ENCODE results near the gene AK1.

The AK1 gene

DNA sequence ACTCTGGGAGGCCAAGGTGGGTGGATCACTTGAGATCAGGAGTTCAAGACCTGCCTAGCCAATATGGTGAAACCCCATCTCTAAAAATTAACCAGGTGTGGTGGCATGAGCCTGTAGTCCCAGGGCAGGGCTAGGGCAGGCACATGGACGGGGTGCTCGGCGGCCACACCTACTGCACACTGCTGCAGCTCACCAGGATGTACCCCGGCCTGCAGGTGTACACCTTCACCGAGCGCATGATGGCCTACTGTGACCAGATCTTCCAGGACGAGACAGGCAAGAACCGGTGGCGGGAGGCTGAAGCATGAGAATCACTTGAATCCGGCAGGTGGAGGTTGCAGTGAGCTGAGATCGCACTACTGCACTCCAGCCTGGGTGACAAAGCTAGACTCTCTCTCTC is 36.2 kb upstream of the AK1 start:
- Histone ChIP-seq H3K36me3 (peaks cover 25 to 65% (median 58%) of the 10 kb centered on the region in 11 experiments), H3K27ac (peak overlapping the region in 3 of 11 experiments; percentile 1 to 63 (median 33); a peak in 4 of 22 replicates), H3K9ac (peak overlapping the region in 7 of 11 experiments; percentile 7 to 94 (median 51); a peak in 9 of 22 replicates), H3K27me3 (no peaks in the 10 kb centered on the region), H3K4me1 (peaks cover 78 to 89% (median 86%) of the 10 kb centered on the region in 10 experiments), H4K20me1 (peaks cover 0 to 49% (median 22%) of the 10 kb centered on the region in 11 experiments; a peak in 11 of 22 replicates), H3K4me3 (no peak overlapping the region), H3K4me2 (peak overlapping the region in 10 of 11 experiments; percentile 94 to 99 (median 98); a peak in 16 of 22 replicates), H3K9me3 (replicated peaks in 1 of 11) (no peaks in the 10 kb centered on the region)
- TF ChIP-seq Cebpa-rat (IDR thresholded peaks at IDR 0.05): no peak

DNA sequence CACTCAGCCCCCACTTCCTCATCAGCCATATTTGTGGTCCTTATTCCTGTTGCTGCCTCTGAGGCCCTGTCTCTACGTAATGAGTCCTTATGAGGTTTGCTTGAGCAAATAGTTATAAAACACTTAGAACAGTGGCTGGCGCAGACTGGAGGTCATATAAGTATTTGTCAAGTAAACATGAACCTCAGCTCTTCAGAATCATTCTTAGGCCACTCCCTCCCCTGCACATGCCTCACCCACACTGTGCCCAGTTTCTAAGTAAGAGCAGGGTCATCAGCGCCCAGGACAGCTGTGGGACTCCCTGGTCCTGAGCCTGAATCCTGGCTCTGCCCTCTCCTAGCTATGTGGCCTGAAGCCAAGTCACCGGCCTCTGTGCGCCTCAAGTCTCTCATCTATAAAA is 35.4 kb upstream of the AK1 start:
- Histone ChIP-seq H4K20me1 (peaks cover 0 to 49% (median 22%) of the 10 kb centered on the region in 11 experiments; a peak in 11 of 22 replicates), H3K27me3 (no peaks in the 10 kb centered on the region), H3K36me3 (peaks cover 25 to 73% (median 66%) of the 10 kb centered on the region in 11 experiments), H3K4me2 (peak overlapping the region; percentile 26 to 99 (median 97); a peak in 20 of 22 replicates), H3K9me3 (replicated peaks in 1 of 11) (no peaks in the 10 kb centered on the region), H3K27ac (peak overlapping the region in 5 of 11 experiments; percentile 1 to 63 (median 22); a peak in 6 of 22 replicates), H3K9ac (peak overlapping the region in 10 of 11 experiments; percentile 7 to 71 (median 54); a peak in 14 of 22 replicates), H3K4me1 (peaks cover 74 to 89% (median 85%) of the 10 kb centered on the region in 10 experiments), H3K4me3 (no peak overlapping the region)
- TF ChIP-seq Cebpa-rat (IDR thresholded peaks at IDR 0.05): no peak

DNA sequence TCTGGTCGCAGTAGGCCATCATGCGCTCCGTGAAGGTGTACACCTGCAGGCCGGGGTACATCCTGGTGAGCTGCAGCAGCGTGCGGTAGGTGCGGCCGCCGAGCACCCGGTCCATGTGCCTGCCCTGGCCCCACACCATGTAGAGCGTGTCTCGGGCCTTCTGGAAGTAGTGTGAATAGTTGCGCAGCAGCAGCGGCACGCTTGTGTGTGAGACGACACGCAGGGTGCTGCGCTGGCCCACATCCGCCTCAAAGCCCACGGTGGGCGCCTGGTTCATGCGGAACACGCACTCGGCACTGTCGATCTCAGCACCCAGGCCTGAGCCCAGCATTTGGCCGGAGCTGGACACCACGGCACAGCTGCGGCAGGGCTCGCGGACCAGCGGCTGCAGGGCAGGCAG is 34.8 kb upstream of the AK1 start:
- peak overlapping the region; percentile 26 to 99 (median 97); a peak in 21 of 22 replicates for H3K4me2 ChIP-seq
- peaks cover 0 to 49% (median 22%) of the 10 kb centered on the region in 11 experiments; a peak in 11 of 22 replicates for H4K20me1 ChIP-seq
- H3K4me1 ChIP-seq: peaks cover 74 to 89% (median 85%) of the 10 kb centered on the region in 10 experiments
- no peak overlapping the region for H3K4me3 ChIP-seq
- TF ChIP-seq Cebpa-rat (IDR thresholded peaks at IDR 0.05): no peak
- H3K27ac ChIP-seq: peak overlapping the region in 5 of 11 experiments; percentile 22 to 63 (median 49); a peak in 7 of 22 replicates
- no peaks in the 10 kb centered on the region for H3K9me3 ChIP-seq (replicated peaks in 1 of 11)
- no peaks in the 10 kb centered on the region for H3K27me3 ChIP-seq
- H3K9ac ChIP-seq: peak overlapping the region in 9 of 11 experiments; percentile 31 to 71 (median 58); a peak in 15 of 22 replicates
- peaks cover 25 to 79% (median 70%) of the 10 kb centered on the region in 11 experiments for H3K36me3 ChIP-seq

DNA sequence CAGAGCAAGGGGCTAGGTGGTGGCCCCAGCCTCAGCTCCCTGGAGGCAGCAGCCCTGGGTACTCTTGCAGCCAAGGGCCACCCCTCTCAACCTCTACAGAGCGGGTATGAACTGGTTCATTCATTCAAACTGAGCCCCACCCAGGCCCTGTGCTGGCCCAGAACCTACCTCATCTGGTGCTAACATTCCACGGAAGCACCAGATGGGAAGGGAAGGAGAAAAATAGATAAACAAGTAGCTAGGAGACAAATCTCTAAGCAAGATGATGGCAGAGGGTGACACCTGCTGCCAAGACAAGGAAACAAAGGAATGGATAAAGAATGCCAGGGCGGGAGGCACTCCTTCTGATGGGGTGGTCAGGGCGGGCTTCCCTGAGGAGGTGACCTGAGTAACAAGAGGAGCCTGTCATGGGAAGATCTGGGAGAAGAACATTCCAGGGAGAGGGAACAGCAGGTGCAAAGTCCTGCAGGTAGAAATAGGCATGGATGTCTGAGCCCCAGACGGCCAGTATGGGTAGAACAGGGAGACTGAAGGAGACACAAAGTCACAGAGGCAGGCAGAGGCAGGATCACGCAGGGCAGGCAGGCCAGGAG is 33.2 kb upstream of the AK1 start:
- H3K9ac ChIP-seq: peak overlapping the region; percentile 40 to 71 (median 57); a peak in 18 of 22 replicates
- peak overlapping the region; percentile 41 to 99 (median 97) for H3K4me2 ChIP-seq
- no peak for TF ChIP-seq Cebpa-rat (IDR thresholded peaks at IDR 0.05)

DNA sequence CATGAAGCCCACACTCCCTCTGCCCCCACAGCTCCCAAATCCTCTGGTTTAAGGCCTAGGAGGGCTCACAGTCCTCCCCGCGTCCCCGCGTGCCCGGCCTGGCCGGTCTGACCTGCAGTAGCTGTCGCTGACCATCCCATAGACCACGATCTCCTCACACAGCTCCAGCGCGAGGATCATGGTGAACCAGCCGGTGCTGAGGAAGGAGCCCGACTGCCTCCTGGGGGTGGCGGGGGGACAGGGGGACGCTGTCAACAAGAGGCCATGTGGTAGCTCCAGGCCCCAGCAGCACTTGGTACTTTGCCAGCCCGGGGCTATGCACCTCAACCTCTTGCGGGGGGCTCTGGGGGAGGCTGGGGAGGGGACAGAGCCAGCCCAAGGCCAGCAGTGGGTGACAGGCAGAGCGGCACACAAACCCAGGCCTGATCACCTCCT is 32.4 kb upstream of the AK1 start:
- peak overlapping the region; percentile 41 to 99 (median 97) for H3K4me2 ChIP-seq
- H3K4me1 ChIP-seq: peaks cover 83 to 99% (median 94%) of the 10 kb centered on the region in 10 experiments
- no peaks in the 10 kb centered on the region for H3K27me3 ChIP-seq
- peaks cover 0 to 54% (median 22%) of the 10 kb centered on the region in 11 experiments; a peak in 11 of 22 replicates for H4K20me1 ChIP-seq
- peak overlapping the region in 9 of 11 experiments; percentile 22 to 65 (median 42); a peak in 15 of 22 replicates for H3K27ac ChIP-seq
- H3K4me3 ChIP-seq: peak overlapping the region in 1 of 10 experiments; percentile 40; a peak in 1 of 20 replicates
- H3K9ac ChIP-seq: peak overlapping the region; percentile 6 to 65 (median 56); a peak in 19 of 22 replicates
- TF ChIP-seq Cebpa-rat (IDR thresholded peaks at IDR 0.05): no peak
- H3K9me3 ChIP-seq (replicated peaks in 1 of 11): no peaks in the 10 kb centered on the region
- H3K36me3 ChIP-seq: peaks cover 25 to 77% (median 71%) of the 10 kb centered on the region in 11 experiments

More for the DNA sequence above, 33.2 kb upstream of the AK1 start:
- H3K36me3 ChIP-seq: peaks cover 25 to 83% (median 72%) of the 10 kb centered on the region in 11 experiments
- peaks cover 0 to 56% (median 22%) of the 10 kb centered on the region in 11 experiments; a peak in 11 of 22 replicates for H4K20me1 ChIP-seq
- no peaks in the 10 kb centered on the region for H3K27me3 ChIP-seq
- no peaks in the 10 kb centered on the region for H3K9me3 ChIP-seq (replicated peaks in 1 of 11)
- peaks cover 83 to 99% (median 94%) of the 10 kb centered on the region in 10 experiments for H3K4me1 ChIP-seq
- peak overlapping the region in 1 of 10 experiments; percentile 1; a peak in 1 of 20 replicates for H3K4me3 ChIP-seq
- peak overlapping the region in 7 of 11 experiments; percentile 16 to 65 (median 49); a peak in 8 of 22 replicates for H3K27ac ChIP-seq

DNA sequence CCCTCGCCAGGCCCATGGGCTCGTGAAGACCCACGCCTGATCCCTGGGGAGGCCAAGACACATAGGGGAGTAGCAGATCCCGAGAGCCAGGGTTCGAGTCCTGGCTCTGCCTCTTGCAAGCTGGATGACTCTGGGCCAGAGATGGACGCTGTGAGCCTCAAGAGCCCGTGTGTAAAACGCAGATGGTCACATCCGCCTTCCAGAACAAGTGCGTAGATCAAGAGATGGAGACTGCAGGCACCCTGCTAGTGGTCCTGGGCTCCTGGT is 31.1 kb upstream of the AK1 start:
- peaks cover 0 to 47% (median 15%) of the 10 kb centered on the region in 11 experiments; a peak in 10 of 22 replicates for H4K20me1 ChIP-seq
- no peaks in the 10 kb centered on the region for H3K27me3 ChIP-seq
- H3K36me3 ChIP-seq: peaks cover 22 to 65% (median 58%) of the 10 kb centered on the region in 11 experiments
- H3K9me3 ChIP-seq (replicated peaks in 1 of 11): no peaks in the 10 kb centered on the region
- no peak for TF ChIP-seq Cebpa-rat (IDR thresholded peaks at IDR 0.05)
- H3K4me3 ChIP-seq: no peak overlapping the region
- peak overlapping the region in 4 of 11 experiments; percentile 73 to 78 (median 76); a peak in 4 of 22 replicates for H3K9ac ChIP-seq
- H3K27ac ChIP-seq: peak overlapping the region in 3 of 11 experiments; percentile 45 to 90 (median 86); a peak in 4 of 22 replicates
- H3K4me1 ChIP-seq: peaks cover 86 to 99% (median 95%) of the 10 kb centered on the region in 10 experiments
- H3K4me2 ChIP-seq: no peak overlapping the region

DNA sequence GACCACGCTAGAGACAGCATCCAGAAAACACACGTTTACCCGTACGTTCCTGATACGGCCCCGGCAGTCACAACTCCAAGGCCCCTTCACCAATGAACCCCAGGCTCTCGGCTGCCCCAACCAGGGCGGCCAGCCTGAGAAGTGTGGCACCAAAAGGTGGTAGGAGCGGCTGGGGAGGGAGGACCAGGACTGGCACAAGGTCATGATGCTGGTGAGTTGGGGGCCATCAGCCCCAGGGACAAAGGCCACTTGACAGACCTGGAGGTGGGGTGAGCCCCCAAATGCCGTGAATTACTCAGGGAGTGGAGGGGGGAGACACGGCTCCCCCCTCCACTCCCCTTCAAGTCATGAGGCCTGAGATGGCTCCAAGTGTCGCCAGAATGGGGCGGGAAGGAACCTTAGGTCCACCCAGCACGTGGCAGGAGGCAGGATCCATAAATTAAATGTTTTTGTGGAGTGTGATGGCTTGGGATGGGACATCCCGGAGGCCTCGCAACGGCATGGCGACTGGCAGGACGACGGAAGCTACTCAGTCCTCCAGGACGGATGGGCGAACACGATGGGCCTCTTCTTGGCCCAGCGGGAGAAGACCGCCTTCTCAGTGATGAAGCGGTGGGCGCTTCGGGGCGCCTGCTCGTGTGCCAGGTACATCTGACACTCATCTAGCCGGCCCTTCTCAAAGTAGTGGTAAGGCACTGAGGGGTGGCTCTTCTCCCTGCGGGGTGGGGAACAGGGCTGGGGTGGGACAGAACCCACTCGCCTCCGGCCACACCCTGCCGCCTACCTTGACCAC is 30.6 kb upstream of the AK1 start:
- Histone ChIP-seq H3K4me3 (no peak overlapping the region), H3K27me3 (no peaks in the 10 kb centered on the region), H3K9ac (peak overlapping the region in 8 of 11 experiments; percentile 32 to 80 (median 76); a peak in 16 of 22 replicates), H3K27ac (peak overlapping the region in 9 of 11 experiments; percentile 45 to 90 (median 82); a peak in 18 of 22 replicates), H4K20me1 (peaks cover 0 to 45% (median 15%) of the 10 kb centered on the region in 11 experiments; a peak in 10 of 22 replicates), H3K36me3 (peaks cover 21 to 59% (median 53%) of the 10 kb centered on the region in 11 experiments), H3K9me3 (replicated peaks in 1 of 11) (no peaks in the 10 kb centered on the region), H3K4me1 (peaks cover 86 to 99% (median 95%) of the 10 kb centered on the region in 10 experiments), H3K4me2 (peak overlapping the region in 10 of 11 experiments; percentile 84 to 100 (median 93); a peak in 17 of 22 replicates)
- no peak for TF ChIP-seq Cebpa-rat (IDR thresholded peaks at IDR 0.05)

DNA sequence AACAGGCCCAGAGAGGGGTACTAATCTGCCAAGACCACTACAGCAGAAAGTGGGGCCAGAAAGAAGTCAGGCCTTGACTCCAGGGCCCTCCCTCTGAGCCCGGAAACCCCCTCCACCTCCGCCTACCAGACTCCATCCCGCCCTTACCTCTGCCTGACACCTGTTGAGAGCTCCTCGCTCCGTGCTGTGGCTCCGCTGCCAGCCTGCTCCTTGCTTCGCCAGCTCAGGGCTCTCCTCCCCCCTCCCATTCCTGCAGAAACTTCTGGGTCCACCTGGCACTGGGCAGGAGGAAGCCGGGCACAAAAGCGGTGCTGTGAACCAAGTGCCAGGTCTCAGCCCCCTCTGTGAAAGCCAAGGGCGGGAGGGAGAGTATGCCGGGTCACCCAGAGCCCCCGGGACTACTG is 28.3 kb upstream of the AK1 start:
- peak overlapping the region; percentile 68 to 83 (median 75) for H3K9ac ChIP-seq
- no peak for TF ChIP-seq Cebpa-rat (IDR thresholded peaks at IDR 0.05)

More for the DNA sequence above, 28.3 kb upstream of the AK1 start:
- no peaks in the 10 kb centered on the region for H3K27me3 ChIP-seq
- H4K20me1 ChIP-seq: peaks cover 0 to 22% (median 5%) of the 10 kb centered on the region in 11 experiments; a peak in 7 of 22 replicates
- H3K36me3 ChIP-seq: peaks cover 0 to 37% (median 30%) of the 10 kb centered on the region in 11 experiments; a peak in 21 of 22 replicates
- H3K27ac ChIP-seq: peak overlapping the region; percentile 78 to 90 (median 83)
- H3K9me3 ChIP-seq (replicated peaks in 1 of 11): no peaks in the 10 kb centered on the region
- H3K4me2 ChIP-seq: peak overlapping the region; percentile 84 to 100 (median 93)
- H3K4me1 ChIP-seq: peaks cover 83 to 99% (median 94%) of the 10 kb centered on the region in 10 experiments
- H3K4me3 ChIP-seq: peak overlapping the region; percentile 5 to 69 (median 40); a peak in 13 of 20 replicates

All from BLaER1 treated with 17β-estradiol and CSF1 and Interleukin-3, amounts not matched to agents 10 nM and 100 nM (cell line).